HG03196 (cell line): ENCODE data around the gene ZNF516.

Experiments
- ATAC-seq: cut with Tn5 transposase; IDR thresholded peaks from one replicate; pipeline ENCODE4 v1.9.1; 2021; ENCODE audit not compliant: unreplicated experiment

Gene ZNF516

GRCh38 chr18:76348267-76349066, 146.6 kb downstream of the ZNF516 start:
- no peak for ATAC-seq

- no peak for ATAC-seq
These were observed 147.7 kb downstream of the ZNF516 start for GRCh38 chr18:76347341-76347740.

GRCh38 chr18:76346490-76347130, 148.4 kb downstream of the ZNF516 start:
- no peak for ATAC-seq

- no peak for ATAC-seq
These were observed 149.1 kb downstream of the ZNF516 start for GRCh38 chr18:76345901-76346300.

- no peak for ATAC-seq
These were observed 151.0 kb downstream of the ZNF516 start for GRCh38 chr18:76343938-76344569.

GRCh38 chr18:76340410-76340809, 154.6 kb downstream of the ZNF516 start:
- ATAC-seq, result no peak

- ATAC-seq, result no peak
These were observed 155.8 kb downstream of the ZNF516 start for GRCh38 chr18:76339246-76339620.

GRCh38 chr18:76338619-76339245, 156.3 kb downstream of the ZNF516 start:
- no peak for ATAC-seq

- ATAC-seq, result no peak
These were observed 157.0 kb downstream of the ZNF516 start for GRCh38 chr18:76338088-76338487.

GRCh38 chr18:76335859-76336640, 159.0 kb downstream of the ZNF516 start:
- no peak for ATAC-seq

GRCh38 chr18:76328140-76328539, 166.9 kb downstream of the ZNF516 start:
- no peak for ATAC-seq

- ATAC-seq, result no peak
These were observed 171.2 kb downstream of the ZNF516 start for GRCh38 chr18:76323891-76324290.

GRCh38 chr18:76322686-76323085, 172.4 kb downstream of the ZNF516 start:
- ATAC-seq, result no peak

- ATAC-seq, result no peak
These were observed 175.7 kb downstream of the ZNF516 start for GRCh38 chr18:76319366-76319765.

- no peak for ATAC-seq
These were observed 176.4 kb downstream of the ZNF516 start for GRCh38 chr18:76318607-76319006.

- ATAC-seq, result no peak
These were observed 177.9 kb downstream of the ZNF516 start for GRCh38 chr18:76317136-76317535.

- ATAC-seq, result no peak
These were observed 179.3 kb downstream of the ZNF516 start for GRCh38 chr18:76315722-76316230.

GRCh38 chr18:76314496-76314895, 180.5 kb downstream of the ZNF516 start:
- ATAC-seq, result no peak

- no peak for ATAC-seq
These were observed 181.0 kb downstream of the ZNF516 start for GRCh38 chr18:76314015-76314414.
